CD4-positive, alpha-beta T cell treated with Interleukin-6 for 4 hours (primary cell): ENCODE data around the gene LRRFIP1.

Experiments used
- DNase-seq: peaks from one replicate; pipeline ENCODE4 v3.0.0-alpha.2; 2020; ENCODE audit warnings: mixed read lengths

LRRFIP1 gene

GRCh38 chr2:237798236-237799059 lies 171.1 kb downstream of the LRRFIP1 start, which contains the start of gene RBM44:
Gene RBM44 (plus strand): TSS chr2:237798779. CDS start chr2:237813610, 14,831 bp downstream.
- no peak for DNase-seq

GRCh38 chr2:237799060-237799428 lies 171.7 kb downstream of the LRRFIP1 start:
- DNase-seq, result no peak

GRCh38 chr2:237801466-237801865 lies 174.1 kb downstream of the LRRFIP1 start:
- DNase-seq, result no peak

- DNase-seq, result no peak
These were observed 178.9 kb downstream of the LRRFIP1 start for GRCh38 chr2:237806334-237806733.

- no peak for DNase-seq
These were observed 188.2 kb downstream of the LRRFIP1 start for GRCh38 chr2:237815637-237816036.

GRCh38 chr2:237816531-237816930 lies 189.1 kb downstream of the LRRFIP1 start:
- DNase-seq, result no peak

- no peak for DNase-seq
These were observed 190.7 kb downstream of the LRRFIP1 start for GRCh38 chr2:237818066-237818473.

- DNase-seq, result no peak
These were observed 191.8 kb downstream of the LRRFIP1 start for GRCh38 chr2:237819231-237819630.

GRCh38 chr2:237820421-237820820 lies 193.0 kb downstream of the LRRFIP1 start:
- no peak for DNase-seq

- DNase-seq, result no peak
These were observed 196.2 kb downstream of the LRRFIP1 start for GRCh38 chr2:237823544-237823943.

GRCh38 chr2:237824085-237824484 lies 196.7 kb downstream of the LRRFIP1 start:
- DNase-seq, result no peak

GRCh38 chr2:237827421-237827987 lies 200.1 kb downstream of the LRRFIP1 start:
- DNase-seq, result no peak
